Effector memory CD4-positive, alpha-beta T cell (primary cell): ENCODE results near the gene PCNX1.
A peak's percentile ranks its signal among the peaks of the same experiment; 100 is the strongest.

Experiments
- DNase-seq, 3 donors: peaks; one replicate each; pipeline ENCODE4 v3.0.0-alpha.2; 2020
- H3K27ac ChIP-seq: 2 replicates; pipeline ENCODE4 v1.7.0; 2013; ENCODE audit warnings: mild to moderate bottlenecking, low read length, moderate library complexity; ENCODE audit not compliant: insufficient read depth, poor library complexity, severe bottlenecking
- H3K27me3 ChIP-seq: replicated peaks from 2 replicates; pipeline ENCODE4 v1.7.0; 2013; ENCODE audit warnings: mild to moderate bottlenecking, low read length; ENCODE audit not compliant: insufficient read depth, control insufficient read depth, poor library complexity, severe bottlenecking
- H3K36me3 ChIP-seq: 2 replicates; pipeline ENCODE4 v1.7.0; 2013; ENCODE audit warnings: mild to moderate bottlenecking, low read length, moderate library complexity; ENCODE audit not compliant: control insufficient read depth, insufficient read depth
- H3K4me1 ChIP-seq: 2 replicates; pipeline ENCODE4 v1.7.0; 2013; ENCODE audit warnings: low read length, mild to moderate bottlenecking; ENCODE audit not compliant: control insufficient read depth, insufficient read depth, poor library complexity, severe bottlenecking
- H3K4me3 ChIP-seq: 2 replicates; pipeline ENCODE4 v1.7.0; 2013; ENCODE audit warnings: low read length, low read depth, mild to moderate bottlenecking; ENCODE audit not compliant: insufficient read depth, poor library complexity, severe bottlenecking
- H3K9me3 ChIP-seq: 2 replicates; pipeline ENCODE4 v1.7.0; 2013; ENCODE audit warnings: mild to moderate bottlenecking, low read length, moderate library complexity; ENCODE audit not compliant: control insufficient read depth

The PCNX1 gene

DNA sequence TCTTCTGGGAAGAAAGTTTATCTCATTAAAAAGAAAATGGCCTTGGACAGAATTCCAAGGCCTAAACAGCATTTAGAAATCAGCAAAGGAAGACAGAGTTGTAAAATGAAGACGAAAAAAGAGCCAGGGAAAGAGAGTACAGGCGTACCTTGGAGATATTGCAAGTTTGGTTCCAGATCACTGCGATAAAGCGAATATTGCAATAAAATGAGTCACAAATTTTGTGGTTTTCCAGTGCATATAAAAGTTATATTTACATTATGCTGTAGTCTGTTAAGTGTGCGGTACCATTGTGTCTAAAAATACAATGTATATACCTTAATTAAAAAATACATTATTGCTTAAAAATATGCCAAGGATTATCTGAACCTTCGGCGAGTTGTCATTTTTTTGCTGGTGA lies 9.0 kb downstream of the PCNX1 start:
- Histone ChIP-seq H3K4me1 (peaks cover 48% of the 10 kb centered on the region), H3K27ac (peak overlapping the region; percentile 10), H3K4me3 (no peak overlapping the region), H3K36me3 (no peaks in the 10 kb centered on the region), H3K9me3 (no peaks in the 10 kb centered on the region), H3K27me3 (no peaks in the 10 kb centered on the region)
- no peak for DNase-seq

DNA sequence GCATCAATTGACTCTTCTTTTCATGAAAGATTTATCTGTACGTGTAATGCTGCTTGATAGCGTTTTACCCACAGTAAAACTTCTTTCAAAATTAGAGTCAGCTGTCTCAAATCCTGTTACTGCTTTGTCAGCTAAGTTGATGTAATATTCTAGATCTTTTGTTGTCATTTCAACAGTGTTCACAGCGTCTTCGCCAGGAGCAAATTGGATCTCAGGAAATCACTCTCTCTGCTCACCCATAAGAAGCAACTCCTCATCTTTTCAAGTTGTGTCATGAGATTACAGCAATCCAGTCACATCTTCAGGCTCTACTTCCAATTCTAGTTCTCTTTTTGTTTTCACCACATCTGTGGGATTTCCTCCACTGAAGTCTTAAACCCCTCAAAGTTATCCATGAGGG lies 9.5 kb downstream of the PCNX1 start:
- H3K4me3 ChIP-seq: no peak overlapping the region
- DNase-seq: no peak
- peaks cover 52% of the 10 kb centered on the region for H3K4me1 ChIP-seq
- no peaks in the 10 kb centered on the region for H3K9me3 ChIP-seq
- no peaks in the 10 kb centered on the region for H3K27me3 ChIP-seq
- peak overlapping the region; percentile 10 for H3K27ac ChIP-seq
- no peaks in the 10 kb centered on the region for H3K36me3 ChIP-seq

DNA sequence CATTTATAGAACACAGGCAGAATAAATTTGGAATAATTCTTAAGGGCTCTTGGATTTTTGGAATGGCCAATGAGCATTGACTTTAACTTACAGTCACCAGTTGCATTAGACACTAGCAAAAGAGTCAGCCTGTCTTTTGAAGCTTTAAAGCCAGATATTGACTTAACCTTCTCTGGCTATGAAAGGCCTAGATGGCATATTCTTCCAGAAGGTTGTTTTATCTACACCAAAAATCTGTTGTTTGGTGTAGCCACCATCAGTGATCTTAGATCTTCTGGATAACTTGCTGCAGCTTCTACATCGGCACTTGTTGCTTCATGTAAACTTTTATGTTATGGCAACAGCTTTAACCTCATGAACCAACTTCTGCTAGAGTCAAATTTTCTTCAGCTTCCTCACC lies 10.4 kb downstream of the PCNX1 start:
- peaks cover 54% of the 10 kb centered on the region for H3K4me1 ChIP-seq
- H3K27ac ChIP-seq: peak overlapping the region; percentile 47
- H3K4me3 ChIP-seq: no peak overlapping the region

DNA sequence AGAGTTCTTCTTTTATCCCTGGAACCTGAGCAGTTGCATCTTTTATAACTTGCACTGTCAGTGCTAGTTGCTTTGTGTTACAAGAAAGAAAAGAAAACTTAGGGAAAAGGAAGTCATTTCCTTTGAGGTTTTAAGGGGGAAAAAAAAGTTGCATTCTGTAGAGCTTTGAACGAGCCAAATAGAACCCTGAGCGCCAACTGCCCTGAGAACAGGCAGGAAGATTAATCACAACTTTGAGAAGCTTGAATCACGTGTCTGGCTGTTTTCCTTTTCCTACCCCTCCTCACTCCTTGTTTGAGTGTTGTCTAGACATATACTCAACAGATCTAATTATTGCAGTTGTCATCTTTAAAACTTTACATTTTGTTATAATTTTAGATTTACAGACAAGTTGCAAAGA lies 12.5 kb downstream of the PCNX1 start:
- Histone ChIP-seq H3K4me1 (peaks cover 58% of the 10 kb centered on the region), H3K36me3 (no peaks in the 10 kb centered on the region), H3K4me3 (no peak overlapping the region), H3K9me3 (no peaks in the 10 kb centered on the region), H3K27ac (peak overlapping the region; percentile 35), H3K27me3 (no peaks in the 10 kb centered on the region)
- DNase-seq: peak in 1 of 3 donors; percentile 17

More for the DNA sequence above, 10.4 kb downstream of the PCNX1 start:
- no peaks in the 10 kb centered on the region for H3K27me3 ChIP-seq
- H3K36me3 ChIP-seq: no peaks in the 10 kb centered on the region
- no peak for DNase-seq
- H3K9me3 ChIP-seq: no peaks in the 10 kb centered on the region

DNA sequence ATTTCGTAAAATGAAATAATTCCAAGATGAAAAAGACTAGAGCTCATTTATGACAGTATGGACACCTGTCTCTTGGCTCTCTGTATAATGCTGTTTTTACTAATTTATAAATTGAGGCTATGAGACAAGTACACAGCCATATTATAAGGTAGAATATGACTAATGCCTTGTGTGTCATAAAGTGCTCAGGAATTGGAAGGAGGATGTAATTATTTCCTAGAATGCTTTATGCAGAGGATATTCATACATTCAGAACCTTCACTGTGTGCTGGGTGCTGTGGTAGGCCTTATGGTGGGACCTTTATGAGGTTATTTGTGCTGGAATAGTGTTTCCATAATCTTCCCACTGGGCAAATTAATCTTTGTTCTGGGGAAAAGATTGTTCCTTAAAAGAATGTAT lies 13.3 kb downstream of the PCNX1 start:
- no peak for DNase-seq
- Histone ChIP-seq H3K9me3 (no peaks in the 10 kb centered on the region), H3K27me3 (no peaks in the 10 kb centered on the region), H3K4me1 (peaks cover 60% of the 10 kb centered on the region), H3K4me3 (no peak overlapping the region), H3K36me3 (no peaks in the 10 kb centered on the region), H3K27ac (peak overlapping the region; percentile 35)

DNA sequence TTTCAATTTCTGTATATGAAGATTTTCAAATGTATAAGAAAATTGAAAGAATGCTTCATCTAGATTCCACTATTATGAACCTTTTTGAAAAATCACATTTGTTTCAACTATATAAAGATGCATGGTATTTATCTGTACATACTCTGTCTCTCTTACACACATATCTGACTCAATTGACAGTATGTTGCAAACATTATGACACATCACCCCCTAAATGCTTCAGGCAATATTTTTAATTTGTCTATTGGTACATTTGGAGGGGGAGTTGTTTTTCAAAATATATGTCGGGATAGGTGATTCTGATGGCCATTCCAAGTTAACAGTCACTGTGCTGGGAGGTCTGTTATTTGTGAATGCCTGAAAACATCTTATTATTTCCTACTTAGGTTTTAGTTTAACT lies 14.4 kb downstream of the PCNX1 start:
- H3K27me3 ChIP-seq: no peaks in the 10 kb centered on the region
- H3K9me3 ChIP-seq: no peaks in the 10 kb centered on the region
- no peak overlapping the region for H3K4me3 ChIP-seq
- H3K27ac ChIP-seq: no peak overlapping the region
- H3K36me3 ChIP-seq: no peaks in the 10 kb centered on the region
- peaks cover 62% of the 10 kb centered on the region for H3K4me1 ChIP-seq
- no peak for DNase-seq

DNA sequence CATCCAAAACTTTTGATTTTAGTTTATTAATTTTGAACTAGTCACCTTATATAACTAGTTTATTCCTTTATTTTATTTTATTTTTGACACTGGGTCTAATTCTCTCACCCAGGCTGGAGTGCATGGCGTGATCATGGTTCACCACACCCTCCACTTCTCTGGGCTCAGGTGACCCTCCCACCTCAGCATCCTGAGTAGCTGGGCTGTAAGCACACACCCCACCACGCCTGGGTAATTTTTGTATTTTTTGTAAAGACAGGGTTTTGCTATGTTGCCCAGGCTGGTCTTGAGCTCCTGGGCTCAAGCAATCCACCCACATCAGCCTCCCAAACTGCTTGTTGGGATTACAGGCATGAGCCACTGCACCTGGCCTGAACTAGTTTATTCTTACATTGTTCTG lies 17.3 kb downstream of the PCNX1 start:
- Histone ChIP-seq H3K9me3 (no peaks in the 10 kb centered on the region), H3K27me3 (no peaks in the 10 kb centered on the region), H3K4me1 (peaks cover 41% of the 10 kb centered on the region), H3K4me3 (no peak overlapping the region), H3K36me3 (no peaks in the 10 kb centered on the region), H3K27ac (no peak overlapping the region)
- DNase-seq: no peak

DNA sequence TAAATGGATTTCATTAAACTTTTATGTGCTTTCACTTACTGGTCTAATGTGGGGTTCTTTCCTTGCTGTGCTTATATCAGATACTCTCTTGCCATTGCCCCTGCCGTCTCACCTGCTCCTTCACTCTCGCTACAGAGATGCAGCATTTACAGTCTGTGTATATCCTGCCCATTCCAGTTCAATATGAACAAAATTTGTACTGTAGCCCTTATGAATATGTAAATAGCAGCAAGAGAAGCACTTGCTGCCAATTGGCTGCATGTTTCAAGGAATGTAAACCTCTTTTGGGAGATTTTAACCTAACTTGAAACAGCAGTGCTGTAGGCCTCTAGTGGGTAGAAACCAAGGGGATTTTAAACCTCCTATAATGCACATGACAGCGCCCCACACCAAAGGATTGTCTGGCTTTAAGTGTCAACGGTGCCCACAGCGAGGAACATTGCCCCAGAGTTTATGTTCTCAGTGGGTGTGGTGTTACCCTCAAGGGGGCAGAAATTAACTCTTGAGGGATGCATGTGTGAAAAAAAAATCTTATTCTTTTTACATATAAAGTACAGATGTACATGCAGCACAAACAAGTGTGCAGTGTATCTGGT lies 19.1 kb downstream of the PCNX1 start:
- Histone ChIP-seq H3K27ac (no peak overlapping the region), H3K9me3 (no peaks in the 10 kb centered on the region), H3K36me3 (no peaks in the 10 kb centered on the region), H3K4me1 (peaks cover 25% of the 10 kb centered on the region), H3K27me3 (no peaks in the 10 kb centered on the region), H3K4me3 (no peak overlapping the region)
- DNase-seq: no peak

DNA sequence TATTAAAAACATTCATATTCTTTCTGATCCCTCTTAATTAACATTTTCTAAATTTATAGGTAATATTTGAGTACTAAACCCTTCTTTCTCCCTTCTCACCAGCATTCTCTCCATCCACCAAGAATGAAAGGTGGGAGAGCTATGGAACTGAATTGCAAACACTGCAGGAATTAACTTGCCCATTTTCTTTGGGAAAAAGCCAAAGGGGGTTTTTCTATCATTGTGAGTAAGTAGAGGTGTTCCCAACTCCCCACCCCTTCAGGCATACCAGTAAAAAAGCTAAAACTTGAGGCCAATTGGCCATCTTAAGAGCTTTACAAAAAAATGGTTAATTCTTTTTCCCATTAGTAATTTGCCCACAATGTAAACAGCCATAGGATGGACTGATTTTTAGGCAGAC lies 23.7 kb downstream of the PCNX1 start:
- Histone ChIP-seq H3K4me3 (no peak overlapping the region), H3K27me3 (no peaks in the 10 kb centered on the region), H3K9me3 (no peaks in the 10 kb centered on the region), H3K4me1 (peaks cover 17% of the 10 kb centered on the region), H3K36me3 (no peaks in the 10 kb centered on the region), H3K27ac (no peak overlapping the region)
- DNase-seq: no peak

DNA sequence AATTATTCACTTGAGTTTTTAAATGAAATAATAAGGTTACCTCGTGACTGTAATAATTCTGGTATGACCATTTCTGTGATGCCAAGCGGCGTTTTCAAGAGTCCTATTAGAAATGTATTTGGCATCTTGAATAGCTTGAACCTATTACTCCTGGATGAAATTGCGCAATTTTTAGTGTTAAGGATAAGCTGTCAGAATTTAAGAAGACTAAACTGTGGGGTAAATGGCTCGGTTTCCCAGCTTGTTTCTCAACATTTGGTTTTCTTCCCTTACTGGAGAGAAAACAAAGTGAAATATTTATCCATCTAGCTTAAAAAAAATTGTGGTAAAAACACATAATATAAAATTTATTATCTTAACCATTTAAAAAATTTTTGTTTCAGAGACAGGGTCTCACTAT lies 26.8 kb downstream of the PCNX1 start:
- peaks cover 14% of the 10 kb centered on the region for H3K4me1 ChIP-seq
- no peaks in the 10 kb centered on the region for H3K9me3 ChIP-seq
- H3K36me3 ChIP-seq: no peaks in the 10 kb centered on the region
- DNase-seq: no peak
- H3K27me3 ChIP-seq: no peaks in the 10 kb centered on the region
- no peak overlapping the region for H3K4me3 ChIP-seq
- H3K27ac ChIP-seq: no peak overlapping the region
